ENCODE data around the gene PCDH9. TPM values are rescaled to one million over a fixed set of nuclear protein-coding genes. Genes with fewer than 3 reads are reported as not detected.

Gene PCDH9
- total and polyA plus RNA-seq, 2 of the 13 experiments (the other 11 are each of a cell fraction or from before 2014, with no cell fraction given): 0.09 TPM; not detected in 1

GRCh38 chr13:66446413-66446812, 783.7 kb downstream of the PCDH9 start (continued):
- TF ChIP-seq FOXO4 (CRISPR knock-in tag; conservative IDR thresholded peaks at IDR 0.05): no peak
- TF ChIP-seq ZNF207 (IDR thresholded peaks at IDR 0.05; ENCODE audit: borderline replicate concordance): no peak
- no peak for TF ChIP-seq NFIB (CRISPR knock-in tag; IDR thresholded peaks at IDR 0.05; ENCODE audit: borderline replicate concordance)

DNA sequence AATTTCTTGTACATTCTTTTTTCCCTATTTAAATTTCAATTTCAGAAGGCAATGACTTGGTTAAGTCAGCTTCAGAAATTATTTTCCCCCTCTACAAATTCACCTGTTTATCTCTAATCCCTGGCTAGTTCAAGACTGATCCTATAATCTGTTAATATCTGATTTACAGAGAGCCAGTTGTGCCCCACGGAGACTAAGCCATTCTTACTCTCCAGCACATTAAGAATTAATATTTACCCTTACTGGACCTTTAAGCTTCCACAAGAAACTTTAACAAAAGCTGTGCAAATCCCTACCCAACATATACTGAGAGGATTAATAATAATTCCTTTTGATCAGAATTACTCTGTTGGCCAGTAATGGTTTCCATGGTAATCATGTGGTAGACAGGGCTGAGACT, 786.2 kb downstream of the PCDH9 start:
- in situ Hi-C loops (cut with HindIII; ENCODE audit: extremely low pct_ligation_motif_present, low pct_unique_long_range_greater_than_20kb) (no loop called here), intact Hi-C loops (cut with micrococcal nuclease; ENCODE audit: unreplicated experiment) (no loop called here)
- Histone ChIP-seq H3K27ac (ENCODE audit: extremely low read length, insufficient read depth, low read length) (no peak overlapping the region), H2AFZ (ENCODE audit: low read length) (no peak overlapping the region), H3K27me3 (ENCODE audit: control insufficient read depth in 1 of 2, insufficient read depth in 2 of 2, low read length in 2 of 2) (no peaks in the 10 kb centered on the region), H4K20me1 (ENCODE audit: insufficient read depth, low read length) (no peaks in the 10 kb centered on the region), H3K9ac (ENCODE audit: insufficient read depth, low read depth, low read length) (no peak overlapping the region), H3K36me3 (replicated peaks in 1 of 2; ENCODE audit: control insufficient read depth in 1 of 2, insufficient read depth in 2 of 2, low read length in 2 of 2) (no peaks in the 10 kb centered on the region), H3K9me3 (ENCODE audit: low read length) (no peaks in the 10 kb centered on the region), H3K4me2 (ENCODE audit: low read depth, low read length) (no peak overlapping the region), H3K79me2 (ENCODE audit: insufficient read depth, low read length) (no peaks in the 10 kb centered on the region), H3K4me1 (ENCODE audit: insufficient read depth, low read length) (no peaks in the 10 kb centered on the region), H3K4me3 (replicated peaks in 1 of 3; ENCODE audit: insufficient read depth in 1 of 3, low read depth in 2 of 3, low read length in 3 of 3) (no peak overlapping the region)
- CTCF ChIA-PET (ENCODE audit: low intra/inter-chr PET ratio, low total read pairs): no interaction called here
- no peak for ATAC-seq
- BruUV-seq (replicated peaks): no TSS peak
- DNase-seq (ENCODE audit: low spot score): no peak
- WGBS (ENCODE audit: low lambda C conversion rate): 0% methylated on average over 1 of the region's 1 CpG
- no peak for FAIRE-seq
- TF ChIP-seq KLF12 (CRISPR knock-in tag; IDR thresholded peaks at IDR 0.05; ENCODE audit: borderline replicate concordance) (no peak), FLYWCH1 (CRISPR knock-in tag; IDR thresholded peaks at IDR 0.05) (no peak)
- POLR2A ChIA-PET: no interaction called here

DNA sequence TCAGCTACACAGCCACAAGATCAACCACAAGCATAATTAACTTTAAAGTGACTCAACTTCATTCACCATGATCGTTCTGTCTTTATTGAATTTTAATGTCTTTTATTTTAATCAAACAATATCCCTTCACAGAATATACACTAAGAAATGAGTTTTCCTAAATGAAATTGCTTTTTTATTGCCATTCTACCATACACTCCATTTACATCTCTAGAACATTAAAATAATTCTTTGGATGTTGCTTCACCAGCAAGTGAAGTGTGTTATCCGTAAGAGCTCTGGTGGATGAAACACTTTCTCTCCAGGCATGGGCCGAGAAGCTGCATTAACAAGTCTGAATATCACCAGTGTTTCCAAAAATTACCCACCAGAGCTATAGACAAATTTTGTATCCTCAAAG, 789.2 kb downstream of the PCDH9 start:
- intact Hi-C loops (cut with micrococcal nuclease; ENCODE audit: unreplicated experiment) (no loop called here), in situ Hi-C loops (cut with HindIII; ENCODE audit: extremely low pct_ligation_motif_present, low pct_unique_long_range_greater_than_20kb) (no loop called here)
- TF ChIP-seq MBD4 (IDR thresholded peaks at IDR 0.05; ENCODE audit: borderline replicate concordance, low read length) (no peak), NFKB2 (CRISPR knock-in tag; IDR thresholded peaks at IDR 0.05; ENCODE audit: borderline replicate concordance) (no peak), GTF3A (CRISPR knock-in tag; conservative IDR thresholded peaks at IDR 0.05) (no peak), YY1 (IDR thresholded peaks at IDR 0.05; ENCODE audit: insufficient read depth, insufficient replicate concordance, low read depth, low read length) (no peak), SMAD1 (CRISPR knock-in tag; IDR thresholded peaks at IDR 0.05; ENCODE audit: borderline replicate concordance, low read depth) (no peak)
- TF ChIP-seq, protein P1, sequence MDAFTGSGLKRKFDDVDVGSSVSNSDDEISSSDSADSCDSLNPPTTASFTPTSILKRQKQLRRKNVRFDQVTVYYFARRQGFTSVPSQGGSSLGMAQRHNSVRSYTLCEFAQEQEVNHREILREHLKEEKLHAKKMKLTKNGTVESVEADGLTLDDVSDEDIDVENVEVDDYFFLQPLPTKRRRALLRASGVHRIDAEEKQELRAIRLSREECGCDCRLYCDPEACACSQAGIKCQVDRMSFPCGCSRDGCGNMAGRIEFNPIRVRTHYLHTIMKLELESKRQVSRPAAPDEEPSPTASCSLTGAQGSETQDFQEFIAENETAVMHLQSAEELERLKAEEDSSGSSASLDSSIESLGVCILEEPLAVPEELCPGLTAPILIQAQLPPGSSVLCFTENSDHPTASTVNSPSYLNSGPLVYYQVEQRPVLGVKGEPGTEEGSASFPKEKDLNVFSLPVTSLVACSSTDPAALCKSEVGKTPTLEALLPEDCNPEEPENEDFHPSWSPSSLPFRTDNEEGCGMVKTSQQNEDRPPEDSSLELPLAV (CRISPR knock-in tag; conservative IDR thresholded peaks at IDR 0.05; ENCODE audit: low read depth): no peak
- Histone ChIP-seq H3K9me3 (ENCODE audit: low read length) (no peaks in the 10 kb centered on the region), H3K4me1 (ENCODE audit: insufficient read depth, low read length) (no peaks in the 10 kb centered on the region), H3K9ac (ENCODE audit: insufficient read depth, low read depth, low read length) (no peak overlapping the region), H3K4me2 (ENCODE audit: low read depth, low read length) (no peak overlapping the region), H3K36me3 (replicated peaks in 1 of 2; ENCODE audit: control insufficient read depth in 1 of 2, insufficient read depth in 2 of 2, low read length in 2 of 2) (no peaks in the 10 kb centered on the region), H3K4me3 (replicated peaks in 1 of 3; ENCODE audit: insufficient read depth in 1 of 3, low read depth in 2 of 3, low read length in 3 of 3) (no peak overlapping the region), H3K27me3 (ENCODE audit: control insufficient read depth in 1 of 2, insufficient read depth in 2 of 2, low read length in 2 of 2) (no peaks in the 10 kb centered on the region), H2AFZ (ENCODE audit: low read length) (no peak overlapping the region), H3K79me2 (ENCODE audit: insufficient read depth, low read length) (no peaks in the 10 kb centered on the region), H4K20me1 (ENCODE audit: insufficient read depth, low read length) (no peaks in the 10 kb centered on the region), H3K27ac (ENCODE audit: extremely low read length, insufficient read depth, low read length) (no peak overlapping the region)
- FAIRE-seq: no peak
- CTCF ChIA-PET (ENCODE audit: low intra/inter-chr PET ratio, low total read pairs): no interaction called here
- 14% methylated on average over 3 of the region's 3 CpGs for WGBS (ENCODE audit: low lambda C conversion rate)
- ATAC-seq: no peak
- POLR2A ChIA-PET: no interaction called here
- BruUV-seq (replicated peaks): no TSS peak
- DNase-seq (ENCODE audit: low spot score): no peak
